ENCODE results near the gene INO80D.

DNA sequence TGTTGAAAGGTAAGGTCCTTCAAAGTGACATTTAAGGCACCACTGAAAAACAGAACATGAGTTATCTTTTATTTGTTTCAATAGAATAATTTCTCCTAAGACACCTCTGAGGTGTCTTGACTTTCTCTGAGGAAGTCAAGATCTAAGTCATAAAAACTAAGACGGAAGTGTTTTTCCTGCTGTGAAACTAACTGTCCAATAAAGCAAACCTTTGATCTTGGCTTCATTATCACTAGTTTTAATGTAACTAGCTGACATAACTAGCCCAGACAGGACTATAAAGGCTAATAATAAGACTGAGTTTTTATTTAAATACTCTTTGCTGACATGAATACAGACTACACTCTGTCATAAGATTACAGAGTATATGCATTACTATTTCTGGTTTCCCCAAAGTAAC is 36.6 kb downstream of the INO80D start:
- TF ChIP-seq EP300 (IDR thresholded peaks at IDR 0.05; ENCODE audit: borderline replicate concordance in 1 of 2, low read depth in 2 of 2, low read length in 2 of 2) = no peak
- TF ChIP-seq CTCF (IDR thresholded peaks at IDR 0.05; ENCODE audit: control extremely low read depth in 1 of 3, insufficient read depth in 1 of 3, low read depth in 1 of 3, low read length in 3 of 3) = no peak
- TF ChIP-seq EGR1 (IDR thresholded peaks at IDR 0.05; ENCODE audit: borderline replicate concordance, low read depth, low read length) = no peak
- no peak for TF ChIP-seq JUND (IDR thresholded peaks at IDR 0.05; ENCODE audit: low read length)
- TF ChIP-seq HDAC2 (IDR thresholded peaks at IDR 0.05; ENCODE audit: borderline replicate concordance in 1 of 2, low read depth in 2 of 2, low read length in 2 of 2) = no peak
- TF ChIP-seq JUN (IDR thresholded peaks at IDR 0.05; ENCODE audit: low read depth, low read length) = no peak

Measured in H1 (cell line).